ENCODE data around the gene KCNQ2. TPM values are rescaled to one million over a fixed set of nuclear protein-coding genes. Genes with fewer than 3 reads are reported as not detected.

KCNQ2 gene
- total RNA-seq, 1 experiment from 2014 or later = 86.5 TPM

- no TSS peak for BruUV-seq (replicated peaks)
- H3K9ac ChIP-seq (ENCODE audit: low read length) = no peak overlapping the region
- ChIA-PET RAD21 (ENCODE audit: low non-redundant PET in 1 of 2, low total read pairs in 2 of 2, uncharacterized antibody in 2 of 2, unreplicated experiment in 2 of 2) (no interaction called here), CTCF (no interaction called here), POLR2A (interaction anchor here (0.6 kb wide), 1 partner anchor 129 kb away, joined by 3 read pairs; the partner anchor contains the start of gene HELZ2)
- no peaks in the 10 kb centered on the region for H3K27me3 ChIP-seq (ENCODE audit: insufficient read depth, low read length)
- no peak for DNase-seq (ENCODE audit: low read depth, low spot score)
- no peaks in the 10 kb centered on the region for H3K4me1 ChIP-seq (ENCODE audit: control insufficient read depth in 1 of 2, insufficient read depth in 2 of 2, low read length in 2 of 2)
- H3K79me2 ChIP-seq (ENCODE audit: insufficient read depth, low read length) = peaks cover 29% of the 10 kb centered on the region; the same call in 1 of the 2 replicates
- no peaks in the 10 kb centered on the region for H4K20me1 ChIP-seq (ENCODE audit: insufficient read depth)
- intact Hi-C loops (cut with micrococcal nuclease) = no loop called here
- H3K4me3 ChIP-seq (replicated peaks in 1 of 2; ENCODE audit: low read depth in 1 of 2, low read length in 2 of 2) = no peak overlapping the region
- no peak overlapping the region for H2AFZ ChIP-seq (ENCODE audit: low read depth, low read length, poor library complexity, severe bottlenecking)
- H3K9me3 ChIP-seq (ENCODE audit: control insufficient read depth in 1 of 2, insufficient read depth in 1 of 2, low read depth in 1 of 2, low read length in 2 of 2) = no peaks in the 10 kb centered on the region; a peak in 1 of 4 replicates
- TF ChIP-seq SRF (IDR thresholded peaks at IDR 0.05; ENCODE audit: low read depth) (no peak), EZH2phosphoT487 (IDR thresholded peaks at IDR 0.05; ENCODE audit: borderline replicate concordance) (no peak), FOSL1 (IDR thresholded peaks at IDR 0.05; ENCODE audit: low read depth) (no peak), EZH2 (IDR thresholded peaks at IDR 0.05) (no peak), SP1 (IDR thresholded peaks at IDR 0.05; ENCODE audit: low read depth) (no peak)
- no peak overlapping the region for H3K27ac ChIP-seq (ENCODE audit: low read depth, low read length)
- H3K36me3 ChIP-seq (ENCODE audit: control insufficient read depth in 1 of 2, insufficient read depth in 2 of 2, low read length in 2 of 2) = no peaks in the 10 kb centered on the region
- no peaks in the 10 kb centered on the region for H3K9me2 ChIP-seq (ENCODE audit: insufficient read depth)
- no peak overlapping the region for H3K4me2 ChIP-seq (ENCODE audit: low read length)
- no peak for ATAC-seq
Observed at GRCh38 chr20:63445075-63445734, 27.2 kb downstream of the KCNQ2 start.

DNA sequence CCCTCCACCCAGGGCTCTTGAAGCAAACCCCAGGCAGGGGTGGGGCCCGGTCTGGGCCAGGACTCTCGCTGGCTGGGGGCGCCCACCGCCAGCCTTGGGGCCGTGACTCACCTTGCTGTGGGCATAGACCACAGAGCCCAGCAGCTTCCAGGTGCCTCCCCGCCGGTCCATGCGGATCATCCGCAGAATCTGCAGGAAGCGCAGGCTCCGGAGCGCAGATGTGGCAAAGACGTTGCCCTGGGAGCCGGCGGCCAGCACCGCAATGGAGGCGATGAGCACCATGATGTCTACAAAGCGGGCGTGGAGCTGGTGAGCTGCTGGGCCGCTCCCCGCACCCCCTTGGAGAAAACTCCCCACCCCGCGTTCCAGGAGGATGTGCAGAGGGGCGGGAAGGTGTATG is 27.9 kb downstream of the KCNQ2 start:
- DNase-seq (ENCODE audit: low read depth, low spot score) (no peak), ATAC-seq (no peak)
- ChIA-PET RAD21 (ENCODE audit: low non-redundant PET in 1 of 2, low total read pairs in 2 of 2, uncharacterized antibody in 2 of 2, unreplicated experiment in 2 of 2) (no interaction called here), CTCF (no interaction called here), POLR2A (interaction anchor here (0.6 kb wide), 1 partner anchor 130 kb away, joined by 3 read pairs; the partner anchor contains the start of gene HELZ2)
- H3K27me3 ChIP-seq (ENCODE audit: insufficient read depth, low read length) = no peaks in the 10 kb centered on the region
- no peaks in the 10 kb centered on the region for H4K20me1 ChIP-seq (ENCODE audit: insufficient read depth)
- no peak overlapping the region for H3K4me3 ChIP-seq (replicated peaks in 1 of 2; ENCODE audit: low read depth in 1 of 2, low read length in 2 of 2)
- no peak overlapping the region for H3K4me2 ChIP-seq (ENCODE audit: low read length)
- intact Hi-C loops (cut with micrococcal nuclease) = no loop called here
- H2AFZ ChIP-seq (ENCODE audit: low read depth, low read length, poor library complexity, severe bottlenecking) = no peak overlapping the region
- H3K9me3 ChIP-seq (ENCODE audit: control insufficient read depth in 1 of 2, insufficient read depth in 1 of 2, low read depth in 1 of 2, low read length in 2 of 2) = no peaks in the 10 kb centered on the region; a peak in 1 of 4 replicates
- TF ChIP-seq ELF1 (IDR thresholded peaks at IDR 0.05; ENCODE audit: borderline replicate concordance, low read depth) (no peak), RAD21 (IDR thresholded peaks at IDR 0.05; ENCODE audit: low read depth) (no peak), EGR1 (IDR thresholded peaks at IDR 0.05; ENCODE audit: low read depth) (no peak), YY1 (IDR thresholded peaks at IDR 0.05; ENCODE audit: extremely low read depth, insufficient replicate concordance, low read depth, low read length) (no peak), SP1 (IDR thresholded peaks at IDR 0.05; ENCODE audit: low read depth) (no peak), SIN3A (IDR thresholded peaks at IDR 0.05; ENCODE audit: low read depth) (no peak), CEBPB (IDR thresholded peaks at IDR 0.05; ENCODE audit: low read depth) (no peak), ZNF274 (IDR thresholded peaks at IDR 0.05; ENCODE audit: low read depth, low read length) (no peak), ZFX (IDR thresholded peaks at IDR 0.05) (no peak)
- TF ChIP-seq, protein P1, sequence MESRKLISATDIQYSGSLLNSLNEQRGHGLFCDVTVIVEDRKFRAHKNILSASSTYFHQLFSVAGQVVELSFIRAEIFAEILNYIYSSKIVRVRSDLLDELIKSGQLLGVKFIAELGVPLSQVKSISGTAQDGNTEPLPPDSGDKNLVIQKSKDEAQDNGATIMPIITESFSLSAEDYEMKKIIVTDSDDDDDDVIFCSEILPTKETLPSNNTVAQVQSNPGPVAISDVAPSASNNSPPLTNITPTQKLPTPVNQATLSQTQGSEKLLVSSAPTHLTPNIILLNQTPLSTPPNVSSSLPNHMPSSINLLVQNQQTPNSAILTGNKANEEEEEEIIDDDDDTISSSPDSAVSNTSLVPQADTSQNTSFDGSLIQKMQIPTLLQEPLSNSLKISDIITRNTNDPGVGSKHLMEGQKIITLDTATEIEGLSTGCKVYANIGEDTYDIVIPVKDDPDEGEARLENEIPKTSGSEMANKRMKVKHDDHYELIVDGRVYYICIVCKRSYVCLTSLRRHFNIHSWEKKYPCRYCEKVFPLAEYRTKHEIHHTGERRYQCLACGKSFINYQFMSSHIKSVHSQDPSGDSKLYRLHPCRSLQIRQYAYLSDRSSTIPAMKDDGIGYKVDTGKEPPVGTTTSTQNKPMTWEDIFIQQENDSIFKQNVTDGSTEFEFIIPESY (IDR thresholded peaks at IDR 0.05; ENCODE audit: extremely low read depth, insufficient replicate concordance, low read length) = no peak
- H3K9ac ChIP-seq (ENCODE audit: low read length) = no peak overlapping the region
- H3K36me3 ChIP-seq (ENCODE audit: control insufficient read depth in 1 of 2, insufficient read depth in 2 of 2, low read length in 2 of 2) = no peaks in the 10 kb centered on the region
- no peak overlapping the region for H3K27ac ChIP-seq (ENCODE audit: low read depth, low read length)
- BruUV-seq (replicated peaks) = no TSS peak
- no peaks in the 10 kb centered on the region for H3K9me2 ChIP-seq (ENCODE audit: insufficient read depth)
- H3K79me2 ChIP-seq (ENCODE audit: insufficient read depth, low read length) = peaks cover 29% of the 10 kb centered on the region; the same call in 1 of the 2 replicates
- no peaks in the 10 kb centered on the region for H3K4me1 ChIP-seq (ENCODE audit: control insufficient read depth in 1 of 2, insufficient read depth in 2 of 2, low read length in 2 of 2)

Measured in HCT116 (cell line).